K562 (cell line): ENCODE measurements around the gene BTBD16. TPM values are rescaled to one million over a fixed set of nuclear protein-coding genes. Genes with fewer than 3 reads are reported as not detected.

Source experiments
- ATAC-seq: fragments of 200-7000 bp; cut with Tn5 transposase; 3 replicates; pipeline ENCODE4 v1.9.1; 2020; ENCODE audit warnings: moderate library complexity
- BruUV-seq: library from RNA; stranded (reverse); fragments of 400-500 nt; replicated peaks from 2 replicates; lab custom pipeline; 2021; lab: Mats Ljungman, UMichigan
- CTCF ChIA-PET: fragments of 300-600 bp; formaldehyde crosslinking; extraction: SDS; loops from one replicate; lab custom pipeline; 2021; ENCODE audit warnings: low intra/inter-chr PET ratio; lab: Yijun Ruan, JAX
- POLR2A ChIA-PET: fragments of 300-600, 350-650 bp; sonication (Branson Sonifier 250); formaldehyde crosslinking; extraction: SDS; loops from one replicate; lab custom pipeline; 2021; ENCODE audit warnings: antibody characterized with exemption, inconsistent platforms; lab: Yijun Ruan, JAX
- DNase-seq, 4 experiments: peaks; one replicate each; pipeline versions ENCODE4 v3.0.0 to v3.0.0-alpha.2; 2011 to 2018; ENCODE audit warnings: low spot score in 3 of 4, mixed read lengths in 3 of 4; ENCODE audit errors: extremely low read depth in 1 of 4
- FAIRE-seq: peaks from 2 replicates; lab custom pipeline; 2011; peaks lifted over from hg19 to GRCh38; lab: Jason Lieb, UNC
- H2AFZ ChIP-seq: 2 replicates; pipeline ENCODE4 v1.6.0; 2011; ENCODE audit warnings: low read depth, low read length, control low read depth, inconsistent platforms
- H3K27ac ChIP-seq: fragments of 200-600 bp; 3 replicates; pipeline ENCODE4 v1.8.0; 2011; ENCODE audit warnings: low read depth, mild to moderate bottlenecking, control low read depth, inconsistent platforms, low read length, moderate library complexity, mixed read lengths; ENCODE audit errors: extremely low read depth
- H3K27me3 ChIP-seq, 2 experiments: fragments of 300-600 bp in 1 of 2; 2 replicates in 1 of 2; 3 replicates in 1 of 2; pipeline versions ENCODE4 v1.6.0 to v1.8.0; 2011; ENCODE audit warnings: inconsistent platforms in 2 of 2, low read length in 2 of 2, mild to moderate bottlenecking in 1 of 2, mixed read lengths in 1 of 2, moderate library complexity in 1 of 2; ENCODE audit not compliant: control insufficient read depth in 2 of 2, insufficient read depth in 2 of 2
- H3K36me3 ChIP-seq: fragments of 300-600 bp; 3 replicates; pipeline ENCODE4 v1.8.0; 2011; ENCODE audit warnings: mild to moderate bottlenecking, low read length, inconsistent platforms; ENCODE audit not compliant: control insufficient read depth, insufficient read depth
- H3K4me1 ChIP-seq, 2 experiments: fragments of 200-600 bp in 1 of 2; replicated peaks in 1 of 2; 2 replicates in 1 of 2; 3 replicates in 1 of 2; pipeline versions ENCODE4 v1.5.1 to v1.8.0; 2011; ENCODE audit warnings: inconsistent platforms in 2 of 2, low read length in 2 of 2, mild to moderate bottlenecking in 1 of 2, mixed read lengths in 1 of 2, moderate library complexity in 1 of 2; ENCODE audit not compliant: control insufficient read depth in 2 of 2, insufficient read depth in 2 of 2
- H3K4me2 ChIP-seq: 2 replicates; pipeline ENCODE4 v1.6.1; 2011; ENCODE audit warnings: low read length, control low read depth, inconsistent platforms, mixed read lengths; ENCODE audit not compliant: insufficient read depth
- H3K4me3 ChIP-seq: fragments of 200-600 bp; sonication (generic), shearing (Covaris generic); 2 replicates; pipeline ENCODE4 v1.5.1; 2016; ENCODE audit warnings: control low read depth, inconsistent platforms
- H3K79me2 ChIP-seq: fragments of 200-600 bp; 3 replicates; pipeline ENCODE4 v1.8.0; 2011; ENCODE audit warnings: low read length, inconsistent platforms; ENCODE audit not compliant: control insufficient read depth, insufficient read depth
- H3K9ac ChIP-seq, 2 experiments: 2 replicates each; pipeline versions ENCODE4 v1.6.0 to v1.6.1; 2011; ENCODE audit warnings: low read depth in 2 of 2, low read length in 2 of 2, control low read depth in 1 of 2, inconsistent platforms in 1 of 2, mild to moderate bottlenecking in 1 of 2, mixed read lengths in 1 of 2; ENCODE audit not compliant: insufficient read depth in 1 of 2
- H3K9me1 ChIP-seq: one replicate; pipeline ENCODE4 v1.6.0; 2011; ENCODE audit warnings: inconsistent platforms, mild to moderate bottlenecking, low read length, moderate library complexity; ENCODE audit not compliant: control insufficient read depth, insufficient read depth
- H3K9me3 ChIP-seq: replicated peaks from 2 replicates; pipeline ENCODE4 v1.5.1; 2011; ENCODE audit warnings: low read depth, low read length, inconsistent platforms; ENCODE audit not compliant: control insufficient read depth, insufficient read depth
- H4K20me1 ChIP-seq: replicated peaks from 2 replicates; pipeline ENCODE4 v1.6.1; 2011; ENCODE audit warnings: low read length, inconsistent platforms, mixed read lengths; ENCODE audit not compliant: control insufficient read depth, insufficient read depth
- ATF1 ChIP-seq, 2 experiments: fragments of 450-650 bp in 1 of 2; IDR thresholded peaks; 2 replicates each; pipeline ENCODE4 v1.6.1; 2016; ENCODE audit warnings: missing compliant biosample characterization in 1 of 2, missing genetic modification characterization in 1 of 2
- ATF3 ChIP-seq, 2 experiments: fragments of 450-650 bp in 1 of 2; sonication (generic) in 1 of 2; formaldehyde crosslinking in 1 of 2; IDR thresholded peaks in 1 of 2; conservative IDR thresholded peaks in 1 of 2; 2 replicates each; pipeline versions ENCODE4 v1.6.1 to v1.8.1; 2016 to 2023; ENCODE audit warnings: mild to moderate bottlenecking in 2 of 2, moderate library complexity in 2 of 2, inconsistent platforms in 1 of 2, missing genetic modification reagents in 1 of 2
- CEBPG ChIP-seq, 3 experiments: fragments of 200-800 bp in 1 of 3; sonication (Bioruptor generic) in 1 of 3; sonication (generic) in 1 of 3; formaldehyde crosslinking in 1 of 3; IDR thresholded peaks in 2 of 3; conservative IDR thresholded peaks in 1 of 3; 2 replicates each; pipeline versions ENCODE4 v1.6.1 to v1.8.0; 2016 to 2022; ENCODE audit warnings: missing compliant biosample characterization in 2 of 3, missing genetic modification characterization in 2 of 3, mild to moderate bottlenecking in 1 of 3, missing genetic modification reagents in 1 of 3
- MAX ChIP-seq: sonication (generic); formaldehyde crosslinking; IDR thresholded peaks from 2 replicates; pipeline ENCODE4 v1.9.0; 2022; ENCODE audit warnings: mild to moderate bottlenecking, missing genetic modification reagents
- NR0B1 ChIP-seq: fragments of 450-650 bp; IDR thresholded peaks from one replicate; pipeline ENCODE4 v1.6.1; 2018; ENCODE audit warnings: mild to moderate bottlenecking, moderate library complexity; ENCODE audit not compliant: partially characterized antibody
- POLR3G ChIP-seq: IDR thresholded peaks from 2 replicates; pipeline ENCODE4 v1.6.1; 2011; ENCODE audit not compliant: insufficient read length, insufficient replicate concordance; ENCODE audit errors: extremely low read depth
- TBP ChIP-seq: optimal IDR thresholded peaks from 2 replicates; pipeline ENCODE3; 2011; ENCODE audit warnings: low read depth, low read length, improper control_type of control experiment
- TEAD1 ChIP-seq, 2 experiments: fragments of 450-650 bp in 1 of 2; sonication (generic) in 1 of 2; formaldehyde crosslinking; IDR thresholded peaks; 2 replicates each; pipeline versions ENCODE4 v1.4.0 to v1.8.0; 2020 to 2022; ENCODE audit warnings: mild to moderate bottlenecking in 2 of 2, missing genetic modification reagents in 1 of 2
- YBX1 ChIP-seq: fragments of 450-650 bp; IDR thresholded peaks from 2 replicates; pipeline ENCODE4 v1.7.1; 2016; ENCODE audit warnings: mild to moderate bottlenecking
- ZFPM2 ChIP-seq: fragments of 250-450 bp; sonication (Bioruptor Pico); IDR thresholded peaks from 2 replicates; pipeline ENCODE4 v1.5.1; 2022; ENCODE audit warnings: mild to moderate bottlenecking
- ZNF584 ChIP-seq: fragments of 200-800 bp; sonication (Bioruptor generic); IDR thresholded peaks from 2 replicates; pipeline ENCODE4 v1.6.1; 2016; ENCODE audit warnings: low read depth, mild to moderate bottlenecking, missing genetic modification characterization, missing compliant biosample characterization
- ZNF764 ChIP-seq: fragments of 250-450 bp; sonication (Bioruptor Pico); IDR thresholded peaks from 2 replicates; pipeline ENCODE4 v1.4.0; 2020; ENCODE audit warnings: low read depth, mild to moderate bottlenecking, moderate library complexity
- whole genome bisulfite sequencing: fragments of 100-300 bp; shearing (Covaris generic); methylation state at CpG from one replicate; pipeline ENCODE4 v1.1.6; 2016; ENCODE audit warnings: low coverage, mixed read lengths; ENCODE audit not compliant: insufficient coverage; ENCODE audit errors: missing lambda C conversion rate; 5-methylcytosine and 5-hydroxymethylcytosine counted together
- in situ Hi-C: fragments of 300-500 bp; cut with MboI; formaldehyde crosslinking; loops from 4 replicates; pipeline ENCODE4 v1.15.0; 2018; ENCODE audit warnings: inconsistent platforms, mixed read lengths
- intact Hi-C: fragments of 100-400 bp; cut with micrococcal nuclease; formaldehyde crosslinking; loops from 2 replicates; pipeline ENCODE4 v1.14.2; 2022
- polyA plus RNA-seq, 8 experiments: library from polyadenylated mRNA; depleted of rRNA in 4 of 8; stranded (reverse) in 5 of 8; unstranded in 3 of 8; fragments of >200 nt; fragmentation: Nextera tagmentation in 2 of 8; fragmentation: Illumina TruSeq in 1 of 8; extraction: Ambion mirVana in 2 of 8; extraction: Trizol in 1 of 8; gene quantifications; 2 replicates each; pipeline versions ENCODE4 v1.2.1 to v1.2.3, GENCODE V29; 2011 to 2014; ENCODE audit warnings: inconsistent platforms in 1 of 8, missing spikeins in 1 of 8
- total RNA-seq, 7 experiments: library from RNA; depleted of rRNA in 6 of 7; stranded (reverse); fragments of >200 nt in 6 of 7; fragmentation: Illumina TruSeq in 2 of 7; extraction: Trizol in 2 of 7; gene quantifications; 2 replicates each; pipeline versions ENCODE4 v1.2.1 to v1.2.3, GENCODE V29; 2011 to 2021; ENCODE audit warnings: low replicate concordance in 1 of 7

Gene BTBD16
- total and polyA plus RNA-seq, 9 of the 15 experiments (the other 6 are each of a cell fraction or from before 2014, with no cell fraction given): 0.11 TPM; not detected in 8

- TF ChIP-seq ATF1 (CRISPR knock-in tag; IDR thresholded peaks at IDR 0.05): no peak
- TF ChIP-seq ATF1 (tag; IDR thresholded peaks at IDR 0.05): no peak
- no peak for TF ChIP-seq TBP
- TF ChIP-seq, all 486 proteins: peak for 0
- no peak overlapping the region for H3K27ac ChIP-seq
- in situ Hi-C loops: no loop called here
These were observed 54.1 kb downstream of the BTBD16 start for GRCh38 chr10:122325235-122325634.

GRCh38 chr10:122326385-122326784 lies 55.3 kb downstream of the BTBD16 start:
- Histone ChIP-seq H2AFZ (no peak overlapping the region), H3K36me3 (no peaks in the 10 kb centered on the region), H3K27me3 (peaks cover 0 to 7% of the 10 kb centered on the region in 2 experiments; a peak in 2 of 5 replicates), H3K9me3 (no peaks in the 10 kb centered on the region), H3K9me1 (no peaks in the 10 kb centered on the region), H3K27ac (no peak overlapping the region), H3K79me2 (no peaks in the 10 kb centered on the region), H3K9ac (no peak overlapping the region), H4K20me1 (no peaks in the 10 kb centered on the region), H3K4me1 (no peaks in the 10 kb centered on the region), H3K4me3 (no peak overlapping the region), H3K4me2 (no peak overlapping the region)
- intact Hi-C loops: no loop called here
- BruUV-seq: no TSS peak
- POLR2A ChIA-PET: no interaction called here
- CTCF ChIA-PET: no interaction called here
- FAIRE-seq (no peak), DNase-seq (no peak), ATAC-seq (no peak)
- in situ Hi-C loops: no loop called here
- 3% methylated on average over 5 of the region's 5 CpGs for WGBS
- no peak for TF ChIP-seq ZNF764 (CRISPR knock-in tag)
- no peak for TF ChIP-seq YBX1
- no peak for TF ChIP-seq CEBPG (CRISPR knock-in tag; IDR thresholded peaks at IDR 0.05)
- TF ChIP-seq CEBPG (tag; conservative IDR thresholded peaks at IDR 0.05 in 1 of 2, IDR thresholded peaks at IDR 0.05 in 1 of 2): no peak
- no peak for TF ChIP-seq ZNF584
- no peak for TF ChIP-seq ATF3 (IDR thresholded peaks at IDR 0.05)
- no peak for TF ChIP-seq ATF3 (CRISPR knock-in tag; conservative IDR thresholded peaks at IDR 0.05)
- TF ChIP-seq NR0B1: no peak
- no peak for TF ChIP-seq MAX
- no peak for TF ChIP-seq ZFPM2 (CRISPR knock-in tag)
- TF ChIP-seq POLR3G: no peak
- no peak for TF ChIP-seq TEAD1 (CRISPR knock-in tag; IDR thresholded peaks at IDR 0.05)

More at GRCh38 chr10:122325235-122325634, 54.1 kb downstream of the BTBD16 start:
- no peak for DNase-seq
- no peaks in the 10 kb centered on the region for H3K79me2 ChIP-seq
- POLR2A ChIA-PET: no interaction called here
- H3K9me3 ChIP-seq: no peaks in the 10 kb centered on the region
- no peak overlapping the region for H3K4me3 ChIP-seq
- no peak overlapping the region for H2AFZ ChIP-seq
- no peaks in the 10 kb centered on the region for H3K36me3 ChIP-seq
- CTCF ChIA-PET: no interaction called here
- peaks cover 0 to 7% of the 10 kb centered on the region in 2 experiments; a peak in 2 of 5 replicates for H3K27me3 ChIP-seq
- no peak overlapping the region for H3K4me2 ChIP-seq
- H3K9me1 ChIP-seq: no peaks in the 10 kb centered on the region
- no peaks in the 10 kb centered on the region for H4K20me1 ChIP-seq
- no peak overlapping the region for H3K9ac ChIP-seq
- no peak for ATAC-seq
- intact Hi-C loops: no loop called here
- BruUV-seq: no TSS peak
- no peaks in the 10 kb centered on the region for H3K4me1 ChIP-seq
- 0% methylated on average over 2 of the region's 2 CpGs for WGBS
- no peak for FAIRE-seq
